Memory B cell (primary cell): ENCODE data around the gene ZNF536.

ENCODE experiments used
- ATAC-seq: fragments of 150-1000 bp; cut with Tn5 transposase; 2 replicates; pipeline ENCODE4 v1.10.0; 2021; ENCODE audit warnings: low read depth, mild to moderate bottlenecking, moderate library complexity
- DNase-seq, 2 donors: peaks; one replicate each; pipeline ENCODE4 v3.0.0; 2022; ENCODE audit warnings: low spot score in 2 of 2
- H3K27ac Mint-ChIP-seq: one replicate; pipeline ENCODE4 v1.8.0; 2022; ENCODE audit warnings: mild to moderate bottlenecking, moderate library complexity, mixed read lengths
- H3K27me3 Mint-ChIP-seq: one replicate; pipeline ENCODE4 v1.8.0; 2022; ENCODE audit warnings: mixed read lengths
- H3K36me3 Mint-ChIP-seq: one replicate; pipeline ENCODE4 v1.8.0; 2022; ENCODE audit warnings: mild to moderate bottlenecking, mixed read lengths
- H3K4me1 Mint-ChIP-seq: one replicate; pipeline ENCODE4 v1.8.0; 2022; ENCODE audit warnings: mixed read lengths
- H3K4me3 Mint-ChIP-seq: one replicate; pipeline ENCODE4 v1.8.0; 2022; ENCODE audit warnings: mild to moderate bottlenecking, moderate library complexity, mixed read lengths
- H3K9me3 Mint-ChIP-seq: one replicate; pipeline ENCODE4 v1.8.0; 2022; ENCODE audit warnings: mixed read lengths

The ZNF536 gene

DNA sequence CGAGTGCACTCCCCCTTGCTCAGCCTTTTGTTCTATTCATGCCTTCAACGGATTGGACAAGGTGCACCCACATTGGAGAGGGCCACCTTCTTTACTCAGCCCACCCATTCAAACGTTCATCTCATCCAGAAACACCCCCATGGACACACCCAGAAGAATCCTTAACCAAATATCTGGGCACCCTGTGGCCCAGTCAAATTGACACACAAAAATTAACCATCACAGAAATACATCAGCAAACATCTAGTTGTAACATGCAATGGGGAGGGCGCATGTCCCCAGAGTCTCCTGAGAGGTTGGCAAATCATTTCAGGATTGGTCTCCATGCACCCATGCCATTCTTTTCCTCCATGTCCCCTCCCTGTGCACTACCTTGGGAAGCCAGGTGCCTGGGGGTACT is 167.1 kb downstream of the ZNF536 start:
- no peak for DNase-seq
- no peak overlapping the region for H3K4me3 Mint-ChIP-seq
- no peak for ATAC-seq
- no peaks in the 10 kb centered on the region for H3K36me3 Mint-ChIP-seq
- no peaks in the 10 kb centered on the region for H3K4me1 Mint-ChIP-seq
- no peaks in the 10 kb centered on the region for H3K27me3 Mint-ChIP-seq
- peaks cover 2% of the 10 kb centered on the region for H3K9me3 Mint-ChIP-seq
- H3K27ac Mint-ChIP-seq, result no peak overlapping the region

DNA sequence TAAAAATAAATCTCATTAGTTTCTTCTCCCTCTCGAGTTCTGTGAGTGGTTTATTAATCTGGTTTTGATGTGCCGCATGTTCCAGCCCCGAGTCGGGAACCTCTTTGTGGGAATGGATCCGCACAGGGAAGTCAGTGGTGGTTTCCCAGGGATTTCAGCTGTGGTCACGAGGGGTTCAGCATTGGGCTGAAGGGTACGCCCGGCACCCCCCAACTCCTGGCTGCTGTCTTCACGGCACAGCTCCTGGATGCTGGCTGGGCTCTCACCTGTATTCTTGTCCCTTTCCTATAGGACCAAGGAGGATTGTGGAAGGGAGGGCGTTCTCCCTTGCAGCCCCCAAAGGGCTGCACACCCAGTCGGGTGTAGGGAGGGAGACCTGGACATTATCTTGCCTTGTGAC is 167.8 kb downstream of the ZNF536 start:
- ATAC-seq, result no peak
- Mint-ChIP-seq H3K27ac (no peak overlapping the region), H3K4me1 (no peaks in the 10 kb centered on the region), H3K27me3 (no peaks in the 10 kb centered on the region), H3K9me3 (peaks cover 2% of the 10 kb centered on the region), H3K4me3 (no peak overlapping the region), H3K36me3 (no peaks in the 10 kb centered on the region)
- DNase-seq, result no peak

DNA sequence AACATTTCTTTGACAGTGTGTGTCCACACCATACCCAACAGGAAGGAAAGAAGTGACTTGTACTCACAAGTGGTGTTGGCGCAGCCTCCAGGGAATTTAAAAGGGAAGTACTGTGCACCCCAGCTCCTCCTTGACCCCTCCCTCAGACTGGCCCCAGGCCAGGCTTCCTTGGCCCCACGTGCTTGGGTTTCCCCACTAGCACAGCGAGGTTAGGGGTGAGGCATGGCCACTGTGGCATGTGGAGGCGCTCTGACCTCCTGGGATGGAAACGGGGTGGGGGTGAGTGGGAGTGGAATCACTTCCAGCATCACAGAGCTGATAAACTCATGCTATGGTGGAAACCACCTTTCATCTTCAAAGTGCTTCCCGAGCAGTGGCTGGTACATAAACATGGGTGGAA is 168.6 kb downstream of the ZNF536 start:
- H3K4me1 Mint-ChIP-seq, result no peaks in the 10 kb centered on the region
- no peak overlapping the region for H3K27ac Mint-ChIP-seq
- no peak for DNase-seq
- no peaks in the 10 kb centered on the region for H3K27me3 Mint-ChIP-seq
- no peaks in the 10 kb centered on the region for H3K36me3 Mint-ChIP-seq
- no peak for ATAC-seq
- H3K4me3 Mint-ChIP-seq, result no peak overlapping the region
- peaks cover 2% of the 10 kb centered on the region for H3K9me3 Mint-ChIP-seq

DNA sequence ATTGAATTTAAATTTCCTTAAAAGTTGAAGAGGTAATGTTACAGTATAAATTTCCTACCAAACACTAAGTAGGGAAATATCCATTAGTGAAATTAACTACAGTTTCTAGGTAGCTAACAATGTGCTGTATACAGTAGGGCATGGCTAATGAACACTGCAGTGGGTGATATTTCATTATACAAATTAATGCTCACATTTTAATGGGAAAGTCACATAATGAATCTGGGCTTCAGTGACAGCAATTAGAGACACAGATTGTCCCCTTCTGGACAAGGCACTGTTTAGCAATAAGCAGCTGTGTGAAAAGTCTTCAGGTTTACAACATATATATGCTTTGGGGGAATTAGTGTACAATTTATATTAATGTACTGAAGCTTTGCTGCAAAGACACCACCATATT is 169.4 kb downstream of the ZNF536 start:
- Mint-ChIP-seq H3K27me3 (no peaks in the 10 kb centered on the region), H3K4me3 (no peak overlapping the region), H3K27ac (no peak overlapping the region), H3K9me3 (peaks cover 2% of the 10 kb centered on the region), H3K36me3 (no peaks in the 10 kb centered on the region), H3K4me1 (no peaks in the 10 kb centered on the region)
- ATAC-seq (no peak), DNase-seq (no peak)

DNA sequence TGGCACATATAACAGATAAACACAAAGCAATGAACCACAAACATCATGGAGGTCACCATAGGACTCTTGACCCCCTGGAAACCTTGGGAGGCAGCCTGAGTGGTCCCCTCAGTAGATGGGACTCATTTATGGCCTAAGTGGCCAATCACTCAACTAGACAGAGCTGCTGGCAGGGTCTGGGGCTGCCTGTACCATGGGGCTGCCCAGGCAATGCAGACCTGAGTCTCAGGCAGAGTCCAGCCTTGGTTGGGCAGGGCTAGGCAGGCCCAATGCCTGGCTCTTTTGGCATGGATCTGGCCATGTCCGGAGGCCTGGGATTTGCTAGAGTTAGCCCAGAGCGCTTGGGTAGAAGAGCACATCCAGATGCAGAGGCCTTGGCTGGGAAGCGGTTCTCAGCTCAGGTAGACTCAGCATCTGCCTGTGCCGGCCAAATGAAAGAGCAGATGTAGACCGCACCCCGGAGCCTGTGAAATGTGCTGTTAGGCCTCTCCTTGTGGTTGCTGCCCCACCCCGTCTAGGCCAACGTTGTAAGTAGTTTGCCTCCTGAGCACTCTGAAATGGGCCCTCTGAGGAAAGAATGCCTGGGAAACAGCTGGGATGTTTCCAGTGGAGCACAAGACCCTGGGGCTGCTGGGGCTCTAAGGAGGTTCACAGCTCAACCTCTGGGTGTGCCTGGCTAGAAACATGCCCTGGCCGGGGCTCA is 171.2 kb downstream of the ZNF536 start:
- peaks cover 4% of the 10 kb centered on the region for H3K9me3 Mint-ChIP-seq
- no peak for DNase-seq
- no peak overlapping the region for H3K27ac Mint-ChIP-seq
- H3K4me3 Mint-ChIP-seq, result no peak overlapping the region
- no peaks in the 10 kb centered on the region for H3K27me3 Mint-ChIP-seq
- no peaks in the 10 kb centered on the region for H3K36me3 Mint-ChIP-seq
- no peaks in the 10 kb centered on the region for H3K4me1 Mint-ChIP-seq
- no peak for ATAC-seq

DNA sequence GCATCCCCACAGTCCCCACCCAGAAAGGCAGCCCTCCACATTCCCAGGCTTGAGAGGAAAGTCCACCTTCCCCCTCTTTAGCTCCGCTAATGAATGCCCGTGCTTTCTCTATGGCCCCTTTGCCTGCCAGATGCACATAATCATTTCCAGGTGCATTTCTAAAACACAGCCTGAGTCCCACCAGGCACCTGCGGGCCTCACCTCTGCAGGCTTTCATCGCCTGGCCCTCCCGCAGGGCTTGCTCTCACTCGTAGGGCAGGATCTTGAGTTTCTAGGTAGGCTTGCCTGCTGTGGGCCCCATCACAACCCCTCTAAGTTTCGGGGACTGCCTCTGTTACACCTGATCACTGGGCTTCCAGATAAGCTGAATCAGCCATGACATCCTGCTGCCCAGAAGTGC is 173.6 kb downstream of the ZNF536 start:
- Mint-ChIP-seq H3K27ac (no peak overlapping the region), H3K9me3 (peaks cover 3% of the 10 kb centered on the region), H3K4me1 (no peaks in the 10 kb centered on the region), H3K36me3 (no peaks in the 10 kb centered on the region), H3K4me3 (no peak overlapping the region), H3K27me3 (no peaks in the 10 kb centered on the region)
- ATAC-seq, result no peak
- DNase-seq, result no peak

DNA sequence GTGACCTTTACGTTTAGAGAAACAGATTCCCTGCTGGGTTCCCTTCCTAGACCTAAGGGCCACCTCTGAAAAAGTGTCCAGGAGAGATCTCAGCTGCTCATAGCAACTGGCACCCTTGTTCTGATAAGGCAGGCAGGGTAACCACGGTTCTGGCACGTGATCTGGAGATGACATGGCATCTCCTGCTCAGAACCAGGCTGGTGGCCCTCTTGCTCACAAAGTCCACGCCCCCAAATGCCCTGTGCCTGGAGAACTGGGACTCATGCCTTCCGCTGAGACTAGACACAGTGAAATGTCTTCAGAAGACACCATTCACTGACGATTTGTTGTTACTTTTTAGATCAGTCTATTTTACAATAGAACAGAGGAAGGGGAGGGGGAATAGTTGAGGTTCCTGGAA is 174.1 kb downstream of the ZNF536 start:
- ATAC-seq (no peak), DNase-seq (no peak)
- H3K27me3 Mint-ChIP-seq, result no peaks in the 10 kb centered on the region
- no peak overlapping the region for H3K4me3 Mint-ChIP-seq
- H3K36me3 Mint-ChIP-seq, result no peaks in the 10 kb centered on the region
- peaks cover 3% of the 10 kb centered on the region for H3K9me3 Mint-ChIP-seq
- no peak overlapping the region for H3K27ac Mint-ChIP-seq
- H3K4me1 Mint-ChIP-seq, result no peaks in the 10 kb centered on the region

DNA sequence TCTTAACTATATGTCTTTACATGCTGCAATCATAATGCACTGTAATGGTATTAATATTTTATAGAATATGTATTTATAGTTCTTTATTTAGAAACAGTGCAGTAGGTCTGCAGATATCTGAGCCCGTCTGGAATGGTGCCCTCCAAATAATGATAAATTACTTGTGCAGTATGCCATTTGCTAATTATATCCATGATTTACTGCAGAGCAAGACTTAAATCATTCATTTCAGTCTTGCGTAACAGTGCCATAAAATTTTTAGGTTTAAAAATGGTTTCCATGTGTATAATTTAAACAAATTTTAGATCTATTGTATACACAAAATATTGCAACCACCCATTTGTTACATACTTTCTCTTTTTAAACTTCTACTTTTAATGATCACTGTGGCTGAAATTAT is 175.1 kb downstream of the ZNF536 start:
- no peaks in the 10 kb centered on the region for H3K27me3 Mint-ChIP-seq
- H3K4me3 Mint-ChIP-seq, result no peak overlapping the region
- DNase-seq, result no peak
- H3K9me3 Mint-ChIP-seq, result peaks cover 3% of the 10 kb centered on the region
- ATAC-seq, result no peak
- H3K36me3 Mint-ChIP-seq, result no peaks in the 10 kb centered on the region
- no peaks in the 10 kb centered on the region for H3K4me1 Mint-ChIP-seq
- H3K27ac Mint-ChIP-seq, result no peak overlapping the region

DNA sequence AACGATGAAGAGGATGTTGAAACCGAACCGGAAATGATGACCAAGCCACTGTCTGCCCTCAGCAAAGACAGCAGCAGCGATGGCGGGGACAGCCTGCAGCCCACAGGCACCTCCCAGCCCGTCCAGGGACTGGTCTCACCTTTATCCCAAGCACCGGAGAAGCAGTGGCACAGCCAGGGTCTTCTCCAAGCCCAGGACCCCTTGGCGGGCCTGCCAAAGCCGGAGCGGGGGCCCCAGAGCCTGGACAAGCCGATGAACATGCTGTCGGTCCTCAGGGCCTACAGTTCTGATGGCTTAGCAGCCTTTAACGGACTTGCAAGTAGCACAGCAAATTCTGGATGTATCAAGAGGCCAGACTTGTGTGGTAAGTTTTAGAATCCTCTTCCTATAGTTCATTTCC is 177.0 kb downstream of the ZNF536 start:
- H3K27me3 Mint-ChIP-seq, result no peaks in the 10 kb centered on the region
- H3K4me3 Mint-ChIP-seq, result no peak overlapping the region
- H3K36me3 Mint-ChIP-seq, result no peaks in the 10 kb centered on the region
- peaks cover 4% of the 10 kb centered on the region for H3K9me3 Mint-ChIP-seq
- ATAC-seq, result no peak
- no peak overlapping the region for H3K27ac Mint-ChIP-seq
- no peak for DNase-seq
- no peaks in the 10 kb centered on the region for H3K4me1 Mint-ChIP-seq

DNA sequence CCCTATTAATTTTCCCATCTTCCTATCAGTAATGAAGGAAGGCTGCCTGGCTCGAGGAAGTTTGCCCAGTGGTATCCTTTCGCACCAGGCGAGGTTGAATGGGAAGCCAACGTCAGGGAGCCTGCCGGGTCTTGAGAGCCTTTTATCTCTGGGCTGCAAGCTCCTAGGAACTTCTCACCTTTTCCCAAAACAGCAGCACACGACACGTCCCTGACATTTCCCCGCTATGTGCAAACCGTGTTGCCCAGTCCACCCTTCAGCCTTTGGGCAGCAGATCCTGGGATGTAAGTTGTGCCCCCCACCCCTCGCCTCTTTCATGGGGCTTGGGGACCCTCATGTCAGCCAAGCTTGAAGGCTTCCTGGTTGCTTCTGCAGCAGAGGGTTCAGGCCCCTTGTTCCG is 179.1 kb downstream of the ZNF536 start:
- no peak for ATAC-seq
- Mint-ChIP-seq H3K27ac (no peak overlapping the region), H3K27me3 (no peaks in the 10 kb centered on the region), H3K9me3 (peaks cover 4% of the 10 kb centered on the region), H3K36me3 (no peaks in the 10 kb centered on the region), H3K4me1 (no peaks in the 10 kb centered on the region), H3K4me3 (no peak overlapping the region)
- no peak for DNase-seq

DNA sequence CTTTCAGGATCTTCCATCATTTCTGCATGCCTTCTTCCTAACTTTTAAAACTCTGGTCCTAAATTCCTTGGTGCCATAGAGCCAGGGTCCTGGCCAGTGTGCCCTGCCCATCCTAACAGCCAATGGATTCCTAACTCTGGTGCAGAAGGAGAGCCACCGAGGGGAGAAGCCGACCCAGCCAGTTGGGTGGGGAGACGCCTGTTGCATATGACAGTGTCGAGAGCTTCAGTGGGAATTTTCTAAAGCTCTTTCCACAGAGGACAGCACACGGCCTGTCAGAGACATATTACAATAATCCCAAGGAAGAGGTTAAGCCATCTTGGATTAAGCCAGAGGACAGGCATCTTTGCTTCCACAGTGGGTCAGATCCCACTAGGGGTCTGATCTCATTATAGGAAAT is 180.4 kb downstream of the ZNF536 start:
- Mint-ChIP-seq H3K36me3 (no peaks in the 10 kb centered on the region), H3K27me3 (no peaks in the 10 kb centered on the region), H3K9me3 (peaks cover 6% of the 10 kb centered on the region), H3K27ac (no peak overlapping the region), H3K4me3 (no peak overlapping the region), H3K4me1 (no peaks in the 10 kb centered on the region)
- DNase-seq (no peak), ATAC-seq (no peak)

DNA sequence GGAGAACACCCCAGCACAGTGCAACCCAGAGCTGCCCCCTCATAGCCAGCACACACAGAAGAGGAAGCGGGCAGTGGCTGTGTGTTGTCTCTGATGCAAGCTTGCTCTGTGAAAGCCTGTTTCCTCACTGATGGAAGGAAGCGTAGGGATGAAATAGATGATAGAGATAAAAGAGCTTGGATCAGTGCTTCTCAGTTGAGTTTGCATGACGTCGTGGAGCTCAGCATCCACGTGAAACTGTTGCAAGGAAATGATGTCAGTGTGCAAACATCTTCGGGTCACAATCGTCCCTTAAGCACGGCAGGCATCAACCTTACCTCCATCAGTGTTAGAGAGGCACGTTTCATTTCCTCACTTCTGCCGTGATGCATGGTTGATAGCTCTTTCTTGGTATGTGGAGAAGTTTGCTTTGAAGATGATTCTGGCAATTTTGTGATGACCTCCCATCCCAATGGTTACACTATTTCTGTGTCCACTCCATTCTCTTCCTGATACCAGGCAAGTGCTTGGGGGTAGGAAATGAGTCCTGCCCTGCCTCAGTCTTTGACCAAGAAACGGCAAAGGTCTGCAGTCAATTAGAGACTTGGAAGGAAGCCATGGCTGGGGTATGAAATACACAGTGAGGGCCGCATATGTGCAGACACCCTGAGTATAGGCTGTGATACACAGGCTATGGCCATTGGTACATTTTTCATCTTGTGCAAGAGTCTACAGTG is 183.0 kb downstream of the ZNF536 start:
- Mint-ChIP-seq H3K4me3 (no peak overlapping the region), H3K9me3 (peaks cover 10% of the 10 kb centered on the region), H3K27me3 (no peaks in the 10 kb centered on the region), H3K27ac (no peak overlapping the region), H3K4me1 (no peaks in the 10 kb centered on the region), H3K36me3 (no peaks in the 10 kb centered on the region)
- DNase-seq, result no peak
- ATAC-seq, result no peak

DNA sequence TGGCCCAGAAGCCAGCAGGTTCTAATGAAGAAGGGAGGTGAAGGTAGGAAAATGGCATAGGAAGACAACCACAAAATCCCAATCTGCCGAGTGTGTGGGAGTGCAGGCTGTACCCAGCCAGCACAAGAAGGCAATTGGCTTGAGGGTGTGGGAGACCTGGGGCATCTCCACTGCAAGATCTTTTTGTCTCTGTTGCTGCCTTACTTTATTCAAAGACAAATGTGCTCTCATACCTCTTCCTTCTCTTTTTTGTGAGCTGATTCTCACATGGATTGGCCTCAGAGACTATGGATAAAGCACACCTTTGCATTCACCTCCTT is 183.6 kb downstream of the ZNF536 start:
- no peaks in the 10 kb centered on the region for H3K36me3 Mint-ChIP-seq
- DNase-seq, result no peak
- ATAC-seq, result no peak
- H3K9me3 Mint-ChIP-seq, result peaks cover 9% of the 10 kb centered on the region
- H3K4me3 Mint-ChIP-seq, result no peak overlapping the region
- no peak overlapping the region for H3K27ac Mint-ChIP-seq
- no peaks in the 10 kb centered on the region for H3K27me3 Mint-ChIP-seq
- no peaks in the 10 kb centered on the region for H3K4me1 Mint-ChIP-seq

DNA sequence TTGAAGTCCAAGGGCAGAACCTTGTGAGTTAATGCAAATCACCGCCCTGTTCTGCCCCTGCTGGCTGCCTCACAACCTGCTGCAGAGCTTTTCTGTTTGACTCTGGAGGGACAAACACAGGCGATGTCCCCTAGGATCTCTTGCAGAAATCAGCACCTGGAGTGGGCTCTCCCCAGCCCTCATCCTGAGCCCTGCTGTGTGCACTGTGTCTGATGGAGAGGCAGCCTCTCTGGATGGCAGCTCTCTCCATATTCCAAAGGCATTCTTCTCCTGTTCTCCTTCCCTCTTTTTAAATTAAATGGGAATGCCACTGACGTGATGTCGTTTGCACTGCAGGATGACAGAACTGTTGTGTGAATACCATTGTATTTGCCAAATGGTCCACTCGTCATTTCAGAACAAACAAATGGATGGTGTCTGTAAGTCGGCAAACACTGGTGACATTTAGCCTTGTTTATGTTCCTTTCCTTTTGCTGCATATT is 184.1 kb downstream of the ZNF536 start:
- Mint-ChIP-seq H3K36me3 (no peaks in the 10 kb centered on the region), H3K9me3 (peaks cover 9% of the 10 kb centered on the region), H3K4me3 (no peak overlapping the region)

DNA sequence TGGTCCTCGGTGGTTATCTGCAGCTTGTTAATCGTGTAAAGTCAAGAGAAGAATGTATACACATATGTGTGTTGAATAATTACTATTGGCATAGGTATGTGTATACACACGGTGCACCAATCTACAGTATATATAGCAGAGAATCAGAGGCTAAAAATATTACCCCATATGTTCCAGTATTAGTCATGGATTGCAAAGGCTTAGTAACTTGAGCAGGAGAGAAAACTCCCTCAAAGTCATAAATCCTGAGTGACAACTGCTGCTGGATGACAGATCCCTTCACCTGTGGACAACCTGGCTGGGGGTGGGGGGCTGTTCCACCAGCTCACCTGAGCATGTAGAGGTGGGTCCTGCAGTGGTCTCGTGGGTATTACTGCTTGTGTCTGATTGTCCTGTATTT is 185.0 kb downstream of the ZNF536 start:
- no peaks in the 10 kb centered on the region for H3K27me3 Mint-ChIP-seq
- DNase-seq (no peak), ATAC-seq (no peak)
- H3K9me3 Mint-ChIP-seq, result peaks cover 11% of the 10 kb centered on the region
- no peaks in the 10 kb centered on the region for H3K36me3 Mint-ChIP-seq
- H3K27ac Mint-ChIP-seq, result no peak overlapping the region
- H3K4me1 Mint-ChIP-seq, result no peaks in the 10 kb centered on the region
- H3K4me3 Mint-ChIP-seq, result no peak overlapping the region

More for the DNA sequence above, 184.1 kb downstream of the ZNF536 start:
- no peaks in the 10 kb centered on the region for H3K27me3 Mint-ChIP-seq
- no peaks in the 10 kb centered on the region for H3K4me1 Mint-ChIP-seq
- no peak overlapping the region for H3K27ac Mint-ChIP-seq
- ATAC-seq (no peak), DNase-seq (no peak)
